Measurements from ENCODE around the gene PPP1R14C.
"Not testable (repeated sequence)": the region's sequence is repeated elsewhere in the genome, so short reads cannot be mapped to it uniquely, and the experiment has no call there.

The PPP1R14C gene

GRCh38 chr6:150183105-150183504 lies 40.3 kb downstream of the PPP1R14C start:
- H3K27me3 ChIP-seq (replicated peaks; ENCODE audit: control insufficient read depth, insufficient read depth, low read length) = peaks cover 2% of the 10 kb centered on the region; the same call in 1 of the 2 replicates
- DNase-seq (ENCODE audit: extremely low read depth, insufficient read length) = no peak
- no peak for TF ChIP-seq CTCF (IDR thresholded peaks at IDR 0.05; ENCODE audit: insufficient read depth, low read length, poor library complexity, severe bottlenecking)
- H3K36me3 ChIP-seq (ENCODE audit: control insufficient read depth, insufficient read depth, low read length) = no peaks in the 10 kb centered on the region
- no peak overlapping the region for H3K4me3 ChIP-seq (replicated peaks; ENCODE audit: low read depth, low read length)

- TF ChIP-seq CTCF (IDR thresholded peaks at IDR 0.05; ENCODE audit: insufficient read depth, low read length, poor library complexity, severe bottlenecking) = no peak
- no peak for DNase-seq (ENCODE audit: extremely low read depth, insufficient read length)
- Histone ChIP-seq H3K4me3 (replicated peaks; ENCODE audit: low read depth, low read length) (no peak overlapping the region), H3K36me3 (ENCODE audit: control insufficient read depth, insufficient read depth, low read length) (no peaks in the 10 kb centered on the region), H3K27me3 (replicated peaks; ENCODE audit: control insufficient read depth, insufficient read depth, low read length) (peaks cover 2% of the 10 kb centered on the region; the same call in 1 of the 2 replicates)
Measured at GRCh38 chr6:150183966-150184365, 41.1 kb downstream of the PPP1R14C start.

GRCh38 chr6:150184850-150185731 lies 42.2 kb downstream of the PPP1R14C start:
- peaks cover 2% of the 10 kb centered on the region; the same call in 1 of the 2 replicates for H3K27me3 ChIP-seq (replicated peaks; ENCODE audit: control insufficient read depth, insufficient read depth, low read length)
- DNase-seq (ENCODE audit: extremely low read depth, insufficient read length) = no peak
- no peak overlapping the region for H3K4me3 ChIP-seq (replicated peaks; ENCODE audit: low read depth, low read length)
- no peak for TF ChIP-seq CTCF (IDR thresholded peaks at IDR 0.05; ENCODE audit: insufficient read depth, low read length, poor library complexity, severe bottlenecking)
- H3K36me3 ChIP-seq (ENCODE audit: control insufficient read depth, insufficient read depth, low read length) = no peaks in the 10 kb centered on the region

GRCh38 chr6:150185732-150186117 lies 42.9 kb downstream of the PPP1R14C start:
- Histone ChIP-seq H3K27me3 (replicated peaks; ENCODE audit: control insufficient read depth, insufficient read depth, low read length) (peaks cover 2% of the 10 kb centered on the region; the same call in 1 of the 2 replicates), H3K36me3 (ENCODE audit: control insufficient read depth, insufficient read depth, low read length) (no peaks in the 10 kb centered on the region), H3K4me3 (replicated peaks; ENCODE audit: low read depth, low read length) (no peak overlapping the region)
- no peak for DNase-seq (ENCODE audit: extremely low read depth, insufficient read length)
- TF ChIP-seq CTCF (IDR thresholded peaks at IDR 0.05; ENCODE audit: insufficient read depth, low read length, poor library complexity, severe bottlenecking) = no peak

- Histone ChIP-seq H3K4me3 (replicated peaks; ENCODE audit: low read depth, low read length) (no peak overlapping the region), H3K27me3 (replicated peaks; ENCODE audit: control insufficient read depth, insufficient read depth, low read length) (peaks cover 2% of the 10 kb centered on the region), H3K36me3 (ENCODE audit: control insufficient read depth, insufficient read depth, low read length) (no peaks in the 10 kb centered on the region)
- no peak for DNase-seq (ENCODE audit: extremely low read depth, insufficient read length)
- TF ChIP-seq CTCF (IDR thresholded peaks at IDR 0.05; ENCODE audit: insufficient read depth, low read length, poor library complexity, severe bottlenecking) = no peak
Measured at GRCh38 chr6:150186129-150186898, 43.5 kb downstream of the PPP1R14C start.

GRCh38 chr6:150187433-150187832 lies 44.6 kb downstream of the PPP1R14C start:
- not testable (repeated sequence) for H3K27me3 ChIP-seq (replicated peaks; ENCODE audit: control insufficient read depth, insufficient read depth, low read length); H3K4me3 ChIP-seq (replicated peaks; ENCODE audit: low read depth, low read length); H3K36me3 ChIP-seq (ENCODE audit: control insufficient read depth, insufficient read depth, low read length); DNase-seq (ENCODE audit: extremely low read depth, insufficient read length)
